ENCODE measurements around the gene CAMSAP1. TPM values are rescaled to one million over a fixed set of nuclear protein-coding genes. Genes with fewer than 3 reads are reported as not detected.

The CAMSAP1 gene
- total and polyA plus RNA-seq, 11 donors, result 10.9 to 38.3 (median 19.9) TPM

- H3K4me1 ChIP-seq, result peaks cover 15 to 71% (median 61%) of the 10 kb centered on the region in 12 donors
- intact Hi-C loops (cut with DNase I), result no loop called here
- H3K36me3 ChIP-seq, result peaks cover 0 to 11% (median under 1%) of the 10 kb centered on the region in 9 donors
- no peak overlapping the region for H3K4me3 ChIP-seq
- peak overlapping the region in 4 of 12 donors; percentile 10 to 54 (median 22) for H3K27ac ChIP-seq
- no peaks in the 10 kb centered on the region for H3K9me3 ChIP-seq
- DNase-seq (no peak), ATAC-seq (no peak)
- WGBS, 4 donors, result 75 to 81% (median 80%) methylated on average over 18 to 21 of the region's 21 CpGs
- TF ChIP-seq CTCF (IDR thresholded peaks at IDR 0.05), result no peak
- TF ChIP-seq POLR2A (IDR thresholded peaks at IDR 0.05), result no peak
- H3K27me3 ChIP-seq, result no peaks in the 10 kb centered on the region
These were observed 21.0 kb downstream of the CAMSAP1 start for GRCh38 chr9:135886147-135886981.

- intact Hi-C loops (cut with DNase I), result no loop called here
- H3K27me3 ChIP-seq, result no peaks in the 10 kb centered on the region
- no peak overlapping the region for H3K4me3 ChIP-seq
- H3K4me1 ChIP-seq, result peaks cover 12 to 60% (median 50%) of the 10 kb centered on the region in 12 donors
- WGBS, 4 donors, result 65 to 72% (median 70%) methylated on average over 7 of the region's 7 CpGs
- peaks cover 0 to 22% (median 3%) of the 10 kb centered on the region in 9 donors for H3K36me3 ChIP-seq
- DNase-seq (no peak), ATAC-seq (no peak)
- H3K27ac ChIP-seq, result no peak overlapping the region
- TF ChIP-seq POLR2A (IDR thresholded peaks at IDR 0.05) (no peak), CTCF (IDR thresholded peaks at IDR 0.05) (no peak)
- H3K9me3 ChIP-seq, result no peaks in the 10 kb centered on the region
These were observed 22.1 kb downstream of the CAMSAP1 start for GRCh38 chr9:135885100-135885853.

- Histone ChIP-seq H3K4me1 (peaks cover 12 to 57% (median 45%) of the 10 kb centered on the region in 12 donors), H3K27me3 (no peaks in the 10 kb centered on the region), H3K9me3 (no peaks in the 10 kb centered on the region), H3K4me3 (no peak overlapping the region), H3K27ac (no peak overlapping the region), H3K36me3 (peaks cover 0 to 22% (median 3%) of the 10 kb centered on the region in 9 donors)
- no peak for ATAC-seq
- 84 to 88% (median 85%) methylated on average over 14 to 16 of the region's 16 CpGs for WGBS, 4 donors
- intact Hi-C loops (cut with DNase I), result no loop called here
- no peak for TF ChIP-seq POLR2A (IDR thresholded peaks at IDR 0.05)
- TF ChIP-seq CTCF (IDR thresholded peaks at IDR 0.05), result no peak
- DNase-seq, result no peak
These were observed 22.9 kb downstream of the CAMSAP1 start for GRCh38 chr9:135884328-135885035.
